HTERT RPE-1 (cell line): ENCODE results near the gene RNF8.
"Not testable (repeated sequence)": the region's sequence is repeated elsewhere in the genome, so short reads cannot be mapped to it uniquely, and the experiment has no call there.

Experiments
- in situ Hi-C: fragments of 300-500 bp; cut with MboI; formaldehyde crosslinking; loops from 4 replicates; pipeline ENCODE4 v1.14.3; 2020; ENCODE audit warnings: low sequenced_read_pairs

Gene RNF8

GRCh38 chr6:37442416-37443215, 88.8 kb downstream of the RNF8 start:
- in situ Hi-C loops = no loop called here

- in situ Hi-C loops = not testable (repeated sequence)
Measured at GRCh38 chr6:37443216-37443542, 89.4 kb downstream of the RNF8 start.
